Uterus (tissue), 4 donors: ENCODE results near the gene TUBA1B. TPM values are rescaled to one million over a fixed set of nuclear protein-coding genes. Genes with fewer than 3 reads are reported as not detected.

Experiments
- DNase-seq, 2 donors: peaks; one replicate each; pipeline ENCODE4 v3.0.0-alpha.2; 2019 to 2020
- H3K27ac ChIP-seq, 2 donors: fragments of 200-600 bp; sonication (generic); 1 replicate in 1 of 2; 2 replicates in 1 of 2; pipeline ENCODE4 v1.5.1; 2016 to 2018
- H3K27me3 ChIP-seq, 2 donors: fragments of 200-600 bp; sonication (generic); one replicate each; pipeline ENCODE4 v1.5.1; 2018 to 2019; ENCODE audit warnings: control low read depth in 1 of 2
- H3K36me3 ChIP-seq, 2 donors: fragments of 200-600 bp; sonication (generic); one replicate each; pipeline ENCODE4 v1.5.1; 2019; ENCODE audit warnings: control low read depth in 1 of 2
- H3K4me1 ChIP-seq, 2 donors: fragments of 200-600 bp; sonication (generic); one replicate each; pipeline ENCODE4 v1.5.1; 2018 to 2019; ENCODE audit warnings: control low read depth in 1 of 2
- H3K4me3 ChIP-seq, 2 donors: fragments of 200-600 bp; sonication (generic); 1 replicate in 1 of 2; 2 replicates in 1 of 2; pipeline ENCODE4 v1.5.1; 2018 to 2019; ENCODE audit warnings: mild to moderate bottlenecking in 1 of 2
- H3K9me3 ChIP-seq, 2 donors: fragments of 200-600 bp; sonication (generic); one replicate each; pipeline ENCODE4 v1.5.1; 2019; ENCODE audit warnings: control low read depth in 1 of 2
- POLR2A ChIP-seq, 2 donors: fragments of 450-650 bp; IDR thresholded peaks; one replicate each; pipeline ENCODE4 v1.6.1; 2016; ENCODE audit warnings: antibody characterized with exemption in 2 of 2, mild to moderate bottlenecking in 1 of 2, moderate library complexity in 1 of 2
- intact Hi-C: fragments of 100-400 bp; cut with DNase I; formaldehyde crosslinking; loops from one replicate; pipeline ENCODE4 v1.15.1; 2023; ENCODE audit warnings: low total_unique reads
- total RNA-seq, 4 donors: library from RNA; depleted of rRNA in 3 of 4; stranded (reverse); fragments of >200 nt in 3 of 4; gene quantifications; one replicate each; pipeline versions ENCODE4 v1.1.0 to v1.2.4, GENCODE V29; 2014 to 2023
- TF ChIP-seq, protein P1 (sequence below), 4 experiments: fragments of 200-600 bp in 2 of 4; fragments of 450-650 bp in 2 of 4; sonication (generic) in 2 of 4; IDR thresholded peaks; one replicate each; pipeline ENCODE4 v1.5.1; 2016 to 2019; ENCODE audit warnings: antibody characterized with exemption in 4 of 4, mild to moderate bottlenecking in 2 of 4, moderate library complexity in 1 of 4
- donor health status: DM: yes; HTN: yes; CAD: no.

The TUBA1B gene
- total RNA-seq, 4 donors from 2014 or later = 374 to 912 (median 498) TPM

GRCh38 chr12:49093792-49094159 is 37.4 kb downstream of the TUBA1B start:
- no peak for TF ChIP-seq POLR2A (IDR thresholded peaks at IDR 0.05)
- TF ChIP-seq, protein P1, sequence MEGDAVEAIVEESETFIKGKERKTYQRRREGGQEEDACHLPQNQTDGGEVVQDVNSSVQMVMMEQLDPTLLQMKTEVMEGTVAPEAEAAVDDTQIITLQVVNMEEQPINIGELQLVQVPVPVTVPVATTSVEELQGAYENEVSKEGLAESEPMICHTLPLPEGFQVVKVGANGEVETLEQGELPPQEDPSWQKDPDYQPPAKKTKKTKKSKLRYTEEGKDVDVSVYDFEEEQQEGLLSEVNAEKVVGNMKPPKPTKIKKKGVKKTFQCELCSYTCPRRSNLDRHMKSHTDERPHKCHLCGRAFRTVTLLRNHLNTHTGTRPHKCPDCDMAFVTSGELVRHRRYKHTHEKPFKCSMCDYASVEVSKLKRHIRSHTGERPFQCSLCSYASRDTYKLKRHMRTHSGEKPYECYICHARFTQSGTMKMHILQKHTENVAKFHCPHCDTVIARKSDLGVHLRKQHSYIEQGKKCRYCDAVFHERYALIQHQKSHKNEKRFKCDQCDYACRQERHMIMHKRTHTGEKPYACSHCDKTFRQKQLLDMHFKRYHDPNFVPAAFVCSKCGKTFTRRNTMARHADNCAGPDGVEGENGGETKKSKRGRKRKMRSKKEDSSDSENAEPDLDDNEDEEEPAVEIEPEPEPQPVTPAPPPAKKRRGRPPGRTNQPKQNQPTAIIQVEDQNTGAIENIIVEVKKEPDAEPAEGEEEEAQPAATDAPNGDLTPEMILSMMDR (IDR thresholded peaks at IDR 0.05) = no peak
- Histone ChIP-seq H3K9me3 (no peaks in the 10 kb centered on the region), H3K27me3 (peaks cover 0 to 6% of the 10 kb centered on the region in 2 donors), H3K4me1 (peaks cover 5 to 26% of the 10 kb centered on the region in 2 donors), H3K27ac (no peak overlapping the region), H3K36me3 (no peaks in the 10 kb centered on the region), H3K4me3 (peak overlapping the region in 1 of 2 donors; percentile 7)
- DNase-seq = no peak
- intact Hi-C loops = no loop called here

DNA sequence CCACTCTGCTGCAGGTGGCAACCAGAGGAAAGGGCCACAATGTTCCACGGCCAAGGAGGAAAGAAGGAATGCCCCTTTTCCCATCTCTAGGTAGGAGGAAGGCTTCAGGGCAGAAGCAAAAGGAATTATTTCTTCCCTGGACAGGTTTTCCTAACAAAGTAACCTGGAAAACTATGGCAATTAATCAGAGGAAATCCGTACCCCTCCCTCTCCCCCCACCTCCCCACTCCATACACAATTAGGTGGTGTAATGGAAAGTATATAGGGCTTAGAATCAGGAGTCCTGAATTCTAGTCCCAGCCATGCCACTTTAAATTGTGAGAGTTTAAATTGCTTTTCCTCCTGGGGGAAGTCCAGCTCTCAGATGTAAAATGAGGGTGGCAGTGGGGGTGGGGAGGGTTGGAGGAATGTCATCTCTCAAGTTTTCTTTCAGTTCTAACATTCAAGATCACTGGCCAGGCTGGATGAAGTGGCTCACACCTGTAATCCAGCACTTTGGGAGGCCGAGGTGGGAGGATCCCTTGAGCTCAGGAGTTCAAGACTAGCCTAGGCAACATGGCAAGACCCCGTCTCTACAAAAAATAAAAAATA is 38.3 kb downstream of the TUBA1B start:
- H3K27ac ChIP-seq = peak overlapping the region in 1 of 2 donors; percentile 63
- intact Hi-C loops = no loop called here

DNA sequence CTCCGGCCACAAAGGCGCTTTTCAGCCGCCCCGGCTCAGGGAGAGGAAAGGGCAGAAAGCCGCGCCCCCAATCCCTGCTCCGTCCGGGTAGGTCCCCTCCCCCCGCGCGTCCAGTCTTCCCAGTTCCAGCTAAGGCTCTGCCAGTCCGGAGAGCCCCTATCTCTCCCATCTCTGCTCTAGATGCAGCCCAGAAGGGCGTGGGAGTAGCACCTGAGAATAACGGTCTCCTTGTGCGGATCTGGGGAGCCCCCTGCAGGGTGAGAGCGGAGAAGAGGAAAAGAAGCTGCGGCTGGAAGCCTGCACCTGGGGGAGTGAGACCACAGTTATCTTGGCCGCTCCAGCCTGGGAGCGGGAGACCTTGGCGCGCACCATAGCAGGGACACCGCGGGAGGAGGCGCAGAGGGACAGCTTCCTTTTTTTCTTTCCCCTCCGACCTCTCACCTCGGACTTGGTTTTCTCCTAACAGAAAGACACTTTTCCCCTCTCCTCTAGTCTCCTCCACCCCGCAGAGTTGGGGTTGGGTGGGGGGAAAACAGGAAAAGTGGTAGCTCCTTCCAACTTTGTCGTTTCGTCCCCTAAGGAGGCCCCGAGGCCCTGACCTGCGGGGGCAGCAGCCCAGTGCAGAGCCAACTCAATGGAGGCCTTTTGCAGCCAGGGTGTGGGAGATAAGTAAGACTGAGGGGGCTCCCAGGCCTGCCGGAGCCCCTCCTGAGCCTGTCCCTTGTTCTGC is 38.9 kb downstream of the TUBA1B start:
- peak overlapping the region in 1 of 2 donors; percentile 63 for H3K27ac ChIP-seq

More for the DNA sequence above, 38.3 kb downstream of the TUBA1B start:
- no peak overlapping the region for H3K4me3 ChIP-seq
- no peak for DNase-seq
- H3K27me3 ChIP-seq = peaks cover 0 to 6% of the 10 kb centered on the region in 2 donors
- no peaks in the 10 kb centered on the region for H3K36me3 ChIP-seq
- no peak for TF ChIP-seq POLR2A (IDR thresholded peaks at IDR 0.05)
- TF ChIP-seq, protein P1 (IDR thresholded peaks at IDR 0.05) = no peak
- H3K9me3 ChIP-seq = no peaks in the 10 kb centered on the region
- peaks cover 5 to 26% of the 10 kb centered on the region in 2 donors for H3K4me1 ChIP-seq

GRCh38 chr12:49091836-49092085 is 39.4 kb downstream of the TUBA1B start:
- Histone ChIP-seq H3K36me3 (no peaks in the 10 kb centered on the region), H3K9me3 (no peaks in the 10 kb centered on the region), H3K27ac (peak overlapping the region in 1 of 2 donors; percentile 63), H3K27me3 (peaks cover 0 to 6% of the 10 kb centered on the region in 2 donors), H3K4me1 (peaks cover 5 to 26% of the 10 kb centered on the region in 2 donors), H3K4me3 (peak overlapping the region; percentile 8 to 33)
- TF ChIP-seq, protein P1 (IDR thresholded peaks at IDR 0.05) = no peak
- no peak for TF ChIP-seq POLR2A (IDR thresholded peaks at IDR 0.05)
- intact Hi-C loops = no loop called here
- no peak for DNase-seq

More for the DNA sequence above, 38.9 kb downstream of the TUBA1B start:
- TF ChIP-seq, protein P1 (IDR thresholded peaks at IDR 0.05) = peak; percentile 48 to 54 (median 50)
- no peak for TF ChIP-seq POLR2A (IDR thresholded peaks at IDR 0.05)
- Histone ChIP-seq H3K27me3 (peaks cover 0 to 6% of the 10 kb centered on the region in 2 donors), H3K4me1 (peaks cover 5 to 26% of the 10 kb centered on the region in 2 donors), H3K36me3 (no peaks in the 10 kb centered on the region), H3K4me3 (peak overlapping the region; percentile 8 to 33), H3K9me3 (no peaks in the 10 kb centered on the region)
- DNase-seq = peak; percentile 59 to 66
- intact Hi-C loops = no loop called here
